Activated CD8-positive, alpha-beta T cell treated with anti-CD3 and anti-CD28 coated beads for 36 hours (primary cell): ENCODE measurements around the gene PDCL2. TPM values are rescaled to one million over a fixed set of nuclear protein-coding genes. Genes with fewer than 3 reads are reported as not detected.

Source experiments
- total RNA-seq, 2 experiments: library from RNA; stranded (reverse); gene quantifications; one replicate each; pipeline ENCODE4 v1.2.3, GENCODE V29; 2021

The PDCL2 gene
- total RNA-seq, 2 experiments from 2014 or later, result not detected

Other genes starting within 250 kb of the PDCL2 start
- 10 to 100 TPM; 12.9 to 15.9 TPM for gene SRD5A3, start 246.0 kb downstream of the PDCL2 start, total RNA-seq
- gene TMEM165, start 196.3 kb downstream of the PDCL2 start, total RNA-seq, result 10 to 100 TPM; 46.6 to 46.9 TPM
- gene CLOCK, start 45.3 kb downstream of the PDCL2 start, total RNA-seq, result 1 to 10 TPM; 8.2 to 8.8 TPM
- gene NMU, start 44.1 kb upstream of the PDCL2 start, total RNA-seq, result under 1 TPM in 1 of 2 experiments, not detected in 1; 0.41 TPM
- not detected for gene EXOC1L, start 227.5 kb upstream of the PDCL2 start, total RNA-seq